Lung microvascular endothelial cell (primary cell): ENCODE measurements around the gene BLCAP. TPM values are rescaled to one million over a fixed set of nuclear protein-coding genes. Genes with fewer than 3 reads are reported as not detected.
A peak's percentile ranks its signal among the peaks of the same experiment; 100 is the strongest.

Experiments used
- DNase-seq, 2 donors: peaks; one replicate each; pipeline versions ENCODE4 v3.0.0 to v3.0.0-alpha.2; 2010; ENCODE audit warnings: low read depth in 2 of 2
- total RNA-seq: library from RNA; depleted of rRNA; stranded (reverse); fragments of >200 nt; gene quantifications from 2 replicates; pipeline ENCODE4 v1.2.1, GENCODE V29; 2014

Gene BLCAP
- total RNA-seq, 1 donor from 2014 or later, result 83.3 TPM

GRCh38 chr20:37516811-37517750 lies 10.6 kb downstream of the BLCAP start:
- no peak for DNase-seq

GRCh38 chr20:37515876-37516275 lies 11.8 kb downstream of the BLCAP start:
- no peak for DNase-seq

- DNase-seq, result no peak
Measured at GRCh38 chr20:37513779-37514359, 13.8 kb downstream of the BLCAP start.

- no peak for DNase-seq
Measured at GRCh38 chr20:37511610-37512275, 15.9 kb downstream of the BLCAP start.

- DNase-seq, result no peak
Measured at GRCh38 chr20:37510226-37510625, 17.4 kb downstream of the BLCAP start.

GRCh38 chr20:37506152-37506725 lies 21.4 kb downstream of the BLCAP start:
- no peak for DNase-seq

- no peak for DNase-seq
Measured at GRCh38 chr20:37505263-37506151, 22.2 kb downstream of the BLCAP start.

- DNase-seq, result no peak
Measured at GRCh38 chr20:37504404-37505096, 23.1 kb downstream of the BLCAP start.

- DNase-seq, result peak in 1 of 2 donors; percentile 74
Measured at GRCh38 chr20:37503256-37503927, 24.3 kb downstream of the BLCAP start.

- no peak for DNase-seq
Measured at GRCh38 chr20:37502654-37503053, 25.0 kb downstream of the BLCAP start.

- DNase-seq, result no peak
Measured at GRCh38 chr20:37501940-37502339, 25.7 kb downstream of the BLCAP start.

GRCh38 chr20:37500311-37500710 lies 27.4 kb downstream of the BLCAP start:
- DNase-seq, result no peak

GRCh38 chr20:37498066-37498665 lies 29.5 kb downstream of the BLCAP start:
- no peak for DNase-seq

GRCh38 chr20:37494796-37495195 lies 32.9 kb downstream of the BLCAP start:
- DNase-seq, result no peak

GRCh38 chr20:37494301-37494700 lies 33.4 kb downstream of the BLCAP start:
- DNase-seq, result no peak

GRCh38 chr20:37492945-37493344 lies 34.7 kb downstream of the BLCAP start:
- DNase-seq, result no peak

- no peak for DNase-seq
Measured at GRCh38 chr20:37492096-37492625, 35.5 kb downstream of the BLCAP start.

- DNase-seq, result no peak
Measured at GRCh38 chr20:37490663-37491350, 36.9 kb downstream of the BLCAP start.
